ENCODE results near the gene TMEM190. TPM values are rescaled to one million over a fixed set of nuclear protein-coding genes. Genes with fewer than 3 reads are reported as not detected.
A peak's percentile ranks its signal among the peaks of the same experiment; 100 is the strongest.

TMEM190 gene
- total and polyA plus RNA-seq, 10 donors, result 0.20 TPM; not detected in 9

DNA sequence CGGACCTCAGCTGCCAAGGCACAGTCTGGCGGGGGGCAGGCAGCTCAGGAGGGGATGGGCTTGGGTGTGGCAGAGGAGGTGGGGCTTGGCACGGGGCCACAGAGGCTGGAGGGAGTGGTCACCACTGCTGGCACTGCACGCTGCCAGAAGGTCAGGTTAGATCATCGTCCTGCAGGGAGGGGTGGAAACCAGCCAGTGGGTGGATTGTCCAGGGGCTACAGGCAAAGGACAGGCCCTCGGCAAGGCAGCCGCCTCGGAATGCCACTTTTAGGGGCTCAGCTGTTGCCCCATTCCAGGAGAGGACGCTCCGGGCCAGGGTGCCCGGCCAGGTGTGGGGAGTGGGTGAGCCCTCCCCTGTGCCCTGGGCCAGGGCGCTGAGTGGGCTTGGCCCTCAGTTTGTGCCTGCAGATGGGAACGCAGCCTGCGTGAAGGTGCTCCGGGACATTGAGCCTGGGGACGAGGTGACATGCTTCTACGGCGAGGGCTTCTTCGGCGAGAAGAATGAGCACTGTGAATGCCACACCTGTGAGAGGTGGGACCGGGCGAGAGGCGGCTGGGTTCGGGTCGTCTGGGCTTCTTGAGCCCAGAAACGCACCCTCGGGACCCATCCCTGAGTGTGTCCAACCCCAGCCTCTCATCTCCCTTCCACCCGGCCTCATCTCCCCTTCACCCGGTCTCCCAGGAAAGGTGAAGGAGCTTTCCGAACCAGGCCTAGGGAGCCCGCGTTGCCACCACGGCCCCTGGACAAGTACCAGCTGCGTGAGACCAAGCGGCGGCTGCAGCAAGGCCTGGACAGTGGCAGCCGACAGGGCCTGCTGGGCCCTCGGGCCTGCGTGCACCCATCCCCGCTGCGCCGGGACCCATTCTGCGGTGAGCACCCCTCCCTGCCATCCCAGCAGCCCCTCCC is 30.6 kb upstream of the TMEM190 start:
- intact Hi-C loops (cut with DNase I; ENCODE audit: low total_unique reads), result no loop called here
- H3K4me3 ChIP-seq, result no peak overlapping the region
- H3K9me3 ChIP-seq, result no peaks in the 10 kb centered on the region
- TF ChIP-seq POLR2AphosphoS5 (IDR thresholded peaks at IDR 0.05), result no peak
- no peak for TF ChIP-seq CTCF (IDR thresholded peaks at IDR 0.05 in 8 of 11, conservative IDR thresholded peaks at IDR 0.05 in 3 of 11)
- TF ChIP-seq POLR2A (IDR thresholded peaks at IDR 0.05), result no peak
- peaks cover 0 to 13% (median under 1%) of the 10 kb centered on the region in 7 donors for H3K27me3 ChIP-seq (replicated peaks in 1 of 7)
- peaks cover 0 to 66% (median 10%) of the 10 kb centered on the region in 6 donors for H3K36me3 ChIP-seq
- 87 to 95% (median 89%) methylated on average over 34 to 43 of the region's 43 CpGs for WGBS, 5 donors
- no peak overlapping the region for H3K27ac ChIP-seq
- peaks cover under 1 to 12% (median 6%) of the 10 kb centered on the region in 6 donors for H3K4me1 ChIP-seq
- no peak for DNase-seq

- Histone ChIP-seq H3K27ac (no peak overlapping the region), H3K4me1 (peaks cover 0 to 3% (median 0%) of the 10 kb centered on the region in 6 donors), H3K27me3 (replicated peaks in 1 of 7) (peaks cover 0 to 21% (median 8%) of the 10 kb centered on the region in 7 donors), H3K4me3 (no peak overlapping the region), H3K36me3 (peaks cover 0 to 63% (median 10%) of the 10 kb centered on the region in 6 donors), H3K9me3 (no peaks in the 10 kb centered on the region)
- TF ChIP-seq POLR2AphosphoS5 (IDR thresholded peaks at IDR 0.05) (no peak), CTCF (IDR thresholded peaks at IDR 0.05 in 8 of 11, conservative IDR thresholded peaks at IDR 0.05 in 3 of 11) (no peak), POLR2A (IDR thresholded peaks at IDR 0.05) (no peak)
- WGBS, 5 donors, result 89 to 96% (median 93%) methylated on average over 28 to 41 of the region's 41 CpGs
- intact Hi-C loops (cut with DNase I; ENCODE audit: low total_unique reads), result no loop called here
- DNase-seq, result no peak
These were observed 29.7 kb upstream of the TMEM190 start for GRCh38 chr19:55346725-55347441.

DNA sequence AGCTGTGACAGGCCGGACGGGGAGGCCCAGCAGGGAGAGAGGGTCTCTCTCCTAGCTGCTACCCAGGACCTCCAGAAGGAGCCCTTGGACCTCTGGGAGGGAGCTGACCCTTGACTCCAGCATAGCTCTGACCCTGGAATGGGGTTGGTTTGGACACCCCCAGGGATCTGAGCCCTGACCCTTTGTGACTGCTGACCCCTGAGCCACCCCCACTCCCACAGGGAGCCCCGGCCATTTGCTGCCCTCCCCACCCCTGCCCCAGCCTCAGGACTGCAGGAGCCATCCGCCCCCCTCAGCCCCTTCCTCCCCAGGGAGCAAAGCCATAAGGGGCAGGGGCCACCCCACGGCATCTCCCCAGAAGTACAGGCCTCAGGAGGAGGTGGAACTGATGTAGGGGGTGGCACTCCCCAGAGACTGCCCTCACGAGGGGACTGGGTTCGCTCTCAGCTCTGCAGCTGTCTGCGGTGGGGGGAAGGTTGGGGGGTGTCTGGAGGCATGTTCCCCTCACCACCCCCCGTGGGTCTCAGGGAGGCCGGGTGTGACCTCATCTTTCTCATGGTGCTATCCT is 29.1 kb upstream of the TMEM190 start:
- no peaks in the 10 kb centered on the region for H3K9me3 ChIP-seq
- no peak overlapping the region for H3K4me3 ChIP-seq
- DNase-seq, result no peak
- TF ChIP-seq POLR2AphosphoS5 (IDR thresholded peaks at IDR 0.05) (peak in 1 of 3 donors; percentile 7), CTCF (IDR thresholded peaks at IDR 0.05 in 8 of 11, conservative IDR thresholded peaks at IDR 0.05 in 3 of 11) (no peak)
- WGBS, 5 donors, result 79 to 87% (median 85%) methylated on average over 6 to 10 of the region's 10 CpGs
- no peaks in the 10 kb centered on the region for H3K4me1 ChIP-seq
- H3K27me3 ChIP-seq (replicated peaks in 1 of 7), result peaks cover 0 to 27% (median 15%) of the 10 kb centered on the region in 7 donors
- H3K36me3 ChIP-seq, result peaks cover 0 to 57% (median 10%) of the 10 kb centered on the region in 6 donors
- H3K27ac ChIP-seq, result no peak overlapping the region
- intact Hi-C loops (cut with DNase I; ENCODE audit: low total_unique reads), result no loop called here
